Kidney (tissue), 14 donors: ENCODE data around the gene SLC26A8. TPM values are rescaled to one million over a fixed set of nuclear protein-coding genes. Genes with fewer than 3 reads are reported as not detected.

Experiments
- DNase-seq, 5 donors: peaks; one replicate each; pipeline ENCODE4 v3.0.0-alpha.2; 2013 to 2020
- FAIRE-seq: peaks from 2 replicates; lab custom pipeline; 2012; peaks lifted over from hg19 to GRCh38; lab: Jason Lieb, UNC
- H3K27ac ChIP-seq, 2 donors: one replicate each; pipeline ENCODE4 v1.7.0; 2013; ENCODE audit warnings: low read depth in 2 of 2, low read length in 2 of 2, inconsistent platforms in 1 of 2
- H3K27me3 ChIP-seq: one replicate; pipeline ENCODE4 v1.7.1; 2013; ENCODE audit warnings: low read length, inconsistent platforms; ENCODE audit not compliant: control insufficient read depth, insufficient read depth
- H3K36me3 ChIP-seq, 3 donors: one replicate each; pipeline versions ENCODE4 v1.7.0 to v1.7.1; 2013; ENCODE audit warnings: low read length in 3 of 3, control low read depth in 1 of 3, inconsistent platforms in 1 of 3; ENCODE audit not compliant: insufficient read depth in 3 of 3, control insufficient read depth in 2 of 3
- H3K4me1 ChIP-seq, 3 donors: one replicate each; pipeline versions ENCODE4 v1.7.0 to v1.7.1; 2013; ENCODE audit warnings: low read length in 3 of 3, inconsistent platforms in 1 of 3, low read depth in 1 of 3; ENCODE audit not compliant: control insufficient read depth in 2 of 3, insufficient read depth in 2 of 3
- H3K4me3 ChIP-seq, 3 donors: one replicate each; pipeline versions ENCODE4 v1.7.0 to v1.8.1; 2013; ENCODE audit warnings: low read length in 3 of 3, control low read depth in 1 of 3, inconsistent platforms in 1 of 3
- H3K9ac ChIP-seq, 3 donors: one replicate each; pipeline versions ENCODE4 v1.7.0 to v1.7.1; 2013; ENCODE audit warnings: low read length in 3 of 3, control low read depth in 1 of 3, inconsistent platforms in 1 of 3
- H3K9me3 ChIP-seq, 3 donors: one replicate each; pipeline versions ENCODE4 v1.7.0 to v1.7.1; 2013; ENCODE audit warnings: low read length in 3 of 3, control low read depth in 1 of 3, inconsistent platforms in 1 of 3; ENCODE audit not compliant: control insufficient read depth in 2 of 3, insufficient read depth in 1 of 3
- intact Hi-C: fragments of 100-400 bp; cut with DNase I; formaldehyde crosslinking; loops from one replicate; pipeline ENCODE4 v1.11.1; 2022
- polyA plus RNA-seq: library from polyadenylated mRNA; stranded (reverse); fragments of 350-450 nt; fragmentation: Illumina TruSeq; extraction: RNeasy Lipid Tissue Mini Kit (QIAGEN cat#74804); gene quantifications from one replicate; pipeline ENCODE4 v1.2.3, GENCODE V29; 2014; ENCODE audit warnings: low read depth, low replicate concordance; ENCODE audit not compliant: insufficient read depth
- total RNA-seq: library from RNA; stranded (reverse); fragmentation: NEBNext Ultra II Directional; extraction: Animal tissue kit (Norgen Biotek cat#: 25700); gene quantifications from one replicate; pipeline ENCODE4 v1.2.1, GENCODE V29; 2021
- TF ChIP-seq, protein P1 (sequence below): IDR thresholded peaks from 3 replicates; pipeline ENCODE4 v1.5.1; 2012; ENCODE audit warnings: mild to moderate bottlenecking, moderate library complexity, borderline replicate concordance; ENCODE audit not compliant: insufficient read depth; ENCODE audit errors: extremely low read depth
- donor health status: control.
- donor health status: control.
- donor health status: control.
- donor health status: control.
- donor health status: control.
- donor health status: DM: yes; HTN: yes; CAD: no.
- donor health status: Normal renal cell carcinoma (clear cell type).

SLC26A8 gene
- total and polyA plus RNA-seq, 2 donors from 2014 or later, result 0.22 TPM; not detected in 1

- H3K4me1 ChIP-seq, result peaks cover 0 to 7% (median 0%) of the 10 kb centered on the region in 3 donors
- FAIRE-seq, result no peak
Measured at GRCh38 chr6:36068586-36068985, 44.1 kb upstream of the SLC26A8 start.

GRCh38 chr6:36068012-36068392 lies 43.6 kb upstream of the SLC26A8 start:
- Histone ChIP-seq H3K9me3 (no peaks in the 10 kb centered on the region), H3K27me3 (no peaks in the 10 kb centered on the region), H3K4me1 (peaks cover 0 to 7% (median 0%) of the 10 kb centered on the region in 3 donors), H3K27ac (no peak overlapping the region), H3K36me3 (no peaks in the 10 kb centered on the region), H3K9ac (no peak overlapping the region), H3K4me3 (no peak overlapping the region)
- FAIRE-seq, result no peak
- no peak for DNase-seq
- intact Hi-C loops, result no loop called here
- TF ChIP-seq, protein P1, sequence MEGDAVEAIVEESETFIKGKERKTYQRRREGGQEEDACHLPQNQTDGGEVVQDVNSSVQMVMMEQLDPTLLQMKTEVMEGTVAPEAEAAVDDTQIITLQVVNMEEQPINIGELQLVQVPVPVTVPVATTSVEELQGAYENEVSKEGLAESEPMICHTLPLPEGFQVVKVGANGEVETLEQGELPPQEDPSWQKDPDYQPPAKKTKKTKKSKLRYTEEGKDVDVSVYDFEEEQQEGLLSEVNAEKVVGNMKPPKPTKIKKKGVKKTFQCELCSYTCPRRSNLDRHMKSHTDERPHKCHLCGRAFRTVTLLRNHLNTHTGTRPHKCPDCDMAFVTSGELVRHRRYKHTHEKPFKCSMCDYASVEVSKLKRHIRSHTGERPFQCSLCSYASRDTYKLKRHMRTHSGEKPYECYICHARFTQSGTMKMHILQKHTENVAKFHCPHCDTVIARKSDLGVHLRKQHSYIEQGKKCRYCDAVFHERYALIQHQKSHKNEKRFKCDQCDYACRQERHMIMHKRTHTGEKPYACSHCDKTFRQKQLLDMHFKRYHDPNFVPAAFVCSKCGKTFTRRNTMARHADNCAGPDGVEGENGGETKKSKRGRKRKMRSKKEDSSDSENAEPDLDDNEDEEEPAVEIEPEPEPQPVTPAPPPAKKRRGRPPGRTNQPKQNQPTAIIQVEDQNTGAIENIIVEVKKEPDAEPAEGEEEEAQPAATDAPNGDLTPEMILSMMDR, result no peak

More at GRCh38 chr6:36068586-36068985, 44.1 kb upstream of the SLC26A8 start:
- Histone ChIP-seq H3K27ac (no peak overlapping the region), H3K36me3 (no peaks in the 10 kb centered on the region), H3K9me3 (no peaks in the 10 kb centered on the region), H3K9ac (no peak overlapping the region), H3K4me3 (no peak overlapping the region), H3K27me3 (no peaks in the 10 kb centered on the region)
- DNase-seq, result no peak
- TF ChIP-seq, protein P1, result no peak
- intact Hi-C loops, result no loop called here

GRCh38 chr6:36067374-36068011 lies 43.1 kb upstream of the SLC26A8 start:
- peaks cover 0 to 7% (median 0%) of the 10 kb centered on the region in 3 donors for H3K4me1 ChIP-seq
- no peak for FAIRE-seq

More at GRCh38 chr6:36067374-36068011, 43.1 kb upstream of the SLC26A8 start:
- H3K9me3 ChIP-seq, result no peaks in the 10 kb centered on the region
- no peak for DNase-seq
- H3K27ac ChIP-seq, result no peak overlapping the region
- no peaks in the 10 kb centered on the region for H3K27me3 ChIP-seq
- H3K9ac ChIP-seq, result no peak overlapping the region
- intact Hi-C loops, result no loop called here
- TF ChIP-seq, protein P1, result no peak
- no peaks in the 10 kb centered on the region for H3K36me3 ChIP-seq
- H3K4me3 ChIP-seq, result no peak overlapping the region
